Putamen (tissue), 1 donor: ENCODE data around the gene NAALADL2.
"Not testable (repeated sequence)": the region's sequence is repeated elsewhere in the genome, so short reads cannot be mapped to it uniquely, and the experiment has no call there.

ENCODE experiments used
- DNase-seq: peaks from one replicate; pipeline ENCODE4 v3.0.0-alpha.2; 2016; ENCODE audit warnings: low spot score

NAALADL2 gene

DNA sequence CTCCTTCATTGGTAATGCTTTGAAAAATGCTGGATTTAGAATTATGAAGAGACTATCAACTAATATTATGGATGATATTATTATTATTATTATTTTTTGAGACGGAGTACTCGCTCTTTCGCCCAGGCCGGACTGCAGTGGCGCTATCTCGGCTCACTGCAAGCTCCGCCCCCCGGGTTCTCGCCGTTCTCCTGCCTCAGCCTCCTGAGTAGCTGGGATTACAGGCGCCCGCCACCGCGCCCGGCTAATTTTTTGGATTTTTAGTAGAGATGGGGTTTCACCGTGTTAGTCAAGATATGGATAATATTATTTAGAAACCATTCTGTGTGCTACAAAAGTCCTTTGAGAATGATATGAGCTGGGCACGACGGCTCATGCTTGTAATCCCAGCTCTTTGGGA is 512.1 kb downstream of the NAALADL2 start:
- DNase-seq: not testable (repeated sequence)

DNA sequence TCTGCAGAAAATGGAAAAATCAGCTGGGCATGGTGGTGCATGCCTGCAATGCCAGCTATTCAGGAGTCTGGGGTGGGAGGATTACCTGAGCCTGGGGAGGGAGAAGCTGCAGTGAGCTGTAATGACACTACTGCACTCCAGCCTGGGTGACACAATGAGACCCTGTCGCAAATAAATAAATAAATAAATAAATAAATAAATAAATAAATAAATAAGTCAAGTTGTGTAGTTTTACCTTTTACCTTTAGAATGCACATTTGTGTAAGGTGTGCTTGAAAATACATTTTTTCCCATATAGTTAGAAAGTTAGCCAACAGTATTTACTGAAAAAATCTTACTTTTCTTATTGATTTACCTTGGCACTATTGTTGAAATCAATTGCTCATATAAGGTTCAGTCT is 515.6 kb downstream of the NAALADL2 start:
- no peak for DNase-seq

DNA sequence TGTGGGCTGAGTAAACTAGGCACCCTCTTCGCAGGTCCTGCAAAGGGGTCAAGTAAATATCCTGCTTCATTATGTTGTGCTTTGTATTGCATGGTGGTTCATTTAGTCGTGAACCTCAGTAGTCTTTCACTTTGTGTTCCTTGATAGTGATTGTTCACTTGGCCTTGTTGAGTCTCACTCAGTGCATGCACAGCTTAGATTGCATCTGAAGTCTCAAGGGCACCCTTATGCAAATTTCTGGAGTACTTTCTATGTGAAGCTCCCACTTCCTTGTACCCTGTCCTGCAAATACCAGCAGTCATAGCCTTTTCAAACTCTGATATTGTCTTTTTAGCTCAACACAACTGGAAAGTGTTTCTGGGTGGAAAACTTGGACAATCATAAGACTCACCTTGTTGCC is 519.2 kb downstream of the NAALADL2 start:
- no peak for DNase-seq

DNA sequence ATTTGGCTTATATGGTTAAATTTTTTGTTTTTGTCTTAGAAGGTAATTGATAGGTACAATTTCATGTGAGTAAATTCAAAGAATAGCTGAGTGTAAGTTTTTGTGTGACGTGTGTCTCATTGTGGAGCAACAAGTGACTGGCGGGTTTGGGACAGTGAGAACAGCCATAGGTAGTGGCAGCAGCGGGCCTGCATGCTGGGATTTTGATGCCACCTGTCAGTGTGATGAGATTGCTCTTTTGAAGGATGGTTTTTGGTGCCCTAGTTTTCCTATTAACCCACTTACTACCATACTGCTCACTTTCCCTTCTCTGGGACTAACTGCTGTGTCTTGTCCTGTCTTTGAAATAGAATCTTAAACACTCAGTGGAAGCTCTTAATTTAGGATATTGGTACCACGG is 522.6 kb downstream of the NAALADL2 start:
- DNase-seq: no peak

DNA sequence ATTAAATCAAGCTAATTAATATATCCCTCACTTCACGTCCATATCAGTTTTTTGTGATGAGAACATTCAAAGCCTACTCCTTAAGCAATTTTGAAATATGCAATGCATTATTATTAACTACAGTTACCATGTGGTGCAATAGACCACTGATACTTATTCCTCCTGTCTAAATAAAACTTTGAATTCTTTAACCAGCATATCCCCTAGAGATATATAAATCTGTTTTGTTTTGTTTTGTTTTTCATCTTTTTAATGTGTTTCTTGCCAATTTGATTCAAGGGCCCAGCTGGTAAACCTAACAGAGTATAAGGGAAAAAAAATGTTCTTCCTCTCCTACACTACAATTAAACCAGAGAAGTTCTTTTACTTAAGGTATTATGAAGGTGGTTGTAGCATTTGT is 524.2 kb downstream of the NAALADL2 start:
- no peak for DNase-seq

DNA sequence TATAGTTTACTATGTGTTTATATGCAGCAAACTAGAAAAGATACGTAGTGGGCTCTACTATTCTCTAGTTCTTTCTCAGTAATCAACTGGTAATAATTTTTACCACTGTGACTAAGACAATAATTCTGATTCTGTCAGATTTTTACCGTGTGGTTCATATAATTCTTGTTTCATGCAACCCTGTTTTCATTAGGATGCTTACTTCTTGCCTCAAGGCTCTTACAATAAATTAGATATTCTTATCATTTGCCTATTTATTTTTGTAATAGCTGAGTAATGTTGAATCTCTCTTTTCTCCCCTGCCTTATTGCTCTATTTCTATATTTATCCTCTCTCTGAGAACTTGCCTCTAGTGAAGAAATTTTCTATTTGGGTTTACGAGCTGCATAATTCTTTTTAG is 524.7 kb downstream of the NAALADL2 start:
- DNase-seq: no peak

DNA sequence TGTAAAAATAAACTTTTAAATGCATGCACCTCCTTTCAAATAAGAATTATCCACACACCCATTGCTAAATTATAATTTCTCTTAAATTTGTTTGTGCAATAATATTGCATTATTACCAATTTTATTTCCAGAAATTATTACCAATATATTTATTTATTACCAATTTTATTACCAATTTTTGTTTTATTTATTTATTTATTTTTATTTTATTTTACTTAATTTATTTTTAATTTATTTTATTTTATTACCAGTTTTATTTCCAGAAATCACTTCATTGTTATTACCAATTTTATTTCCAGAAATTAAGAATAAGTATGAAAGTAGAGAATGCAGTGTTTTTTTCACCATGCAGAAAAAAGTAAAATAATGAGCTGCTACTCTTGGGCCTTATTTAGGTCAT is 525.4 kb downstream of the NAALADL2 start:
- no peak for DNase-seq

DNA sequence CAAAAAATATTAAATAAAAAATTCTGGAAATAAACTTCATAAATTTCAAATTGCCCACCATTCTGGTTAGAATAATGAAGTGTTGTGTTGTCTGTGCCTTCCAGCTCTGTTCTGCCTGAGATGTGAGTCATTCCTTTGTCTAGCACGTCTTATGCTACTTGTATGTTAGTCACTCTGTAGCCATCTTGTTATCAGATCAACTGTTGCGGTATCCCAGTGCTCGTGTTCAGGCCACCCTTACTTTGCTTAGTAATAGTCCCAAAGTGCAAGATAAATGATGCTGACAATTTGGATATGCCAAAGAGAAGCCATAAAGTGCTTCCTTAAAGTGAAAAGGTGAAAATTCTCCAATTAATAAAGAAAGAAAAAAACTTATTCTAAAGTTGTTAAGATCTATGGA is 527.5 kb downstream of the NAALADL2 start:
- DNase-seq: no peak

DNA sequence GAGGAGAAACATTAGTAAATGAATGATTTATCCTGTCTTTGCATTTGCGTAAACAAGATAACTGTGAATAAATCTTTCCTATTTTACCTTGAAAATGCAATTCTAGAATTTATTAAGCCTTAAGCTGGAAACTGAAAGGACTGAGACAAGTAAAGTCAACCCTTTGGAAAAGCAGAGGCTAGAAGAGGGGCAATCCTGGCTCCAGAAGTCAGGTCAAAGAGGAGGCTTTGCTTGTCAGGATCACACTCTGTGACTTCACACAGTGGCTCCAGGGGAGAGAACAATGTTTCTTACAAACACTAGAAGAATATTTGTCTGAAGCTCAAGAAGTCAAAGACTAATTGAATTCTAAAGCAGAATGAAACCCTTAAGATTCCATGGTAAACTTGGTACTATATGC is 530.4 kb downstream of the NAALADL2 start:
- no peak for DNase-seq

DNA sequence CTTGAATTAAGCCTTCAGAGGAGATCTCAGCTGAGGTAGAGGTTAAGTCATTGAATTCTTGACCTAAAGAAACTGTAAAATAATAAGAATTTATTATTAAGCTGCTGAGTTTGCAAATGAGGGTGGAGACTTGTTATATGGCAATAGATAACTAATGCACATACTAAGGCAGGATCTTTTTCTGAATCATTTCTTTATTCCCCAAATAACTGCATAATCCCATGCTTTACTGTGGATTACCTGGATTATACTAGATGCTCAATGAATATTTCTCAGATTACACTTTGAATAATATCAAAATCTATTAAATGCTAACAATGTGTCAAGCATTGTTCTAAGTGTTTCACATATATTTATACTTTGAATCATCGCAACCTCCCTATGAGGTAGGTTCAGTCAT is 532.5 kb downstream of the NAALADL2 start:
- DNase-seq: no peak

DNA sequence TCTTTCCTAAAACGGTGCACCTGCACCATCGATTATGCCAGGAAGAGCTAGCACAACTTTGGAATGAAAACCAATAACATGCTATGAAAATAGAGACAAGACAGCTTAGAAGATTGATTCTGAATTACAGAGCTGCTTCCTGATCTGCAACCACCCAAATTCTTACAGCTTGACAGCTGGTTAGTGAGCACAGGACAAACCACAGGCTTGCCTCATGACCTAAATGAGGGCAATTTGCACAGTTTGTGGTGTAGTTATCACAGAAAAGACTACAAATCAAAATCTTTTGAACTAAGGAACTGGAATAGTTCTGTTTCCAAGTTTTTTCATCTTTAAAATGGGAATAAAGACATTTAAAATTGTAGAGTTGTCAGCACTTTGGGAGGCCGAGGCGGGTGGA is 533.5 kb downstream of the NAALADL2 start:
- DNase-seq: no peak

DNA sequence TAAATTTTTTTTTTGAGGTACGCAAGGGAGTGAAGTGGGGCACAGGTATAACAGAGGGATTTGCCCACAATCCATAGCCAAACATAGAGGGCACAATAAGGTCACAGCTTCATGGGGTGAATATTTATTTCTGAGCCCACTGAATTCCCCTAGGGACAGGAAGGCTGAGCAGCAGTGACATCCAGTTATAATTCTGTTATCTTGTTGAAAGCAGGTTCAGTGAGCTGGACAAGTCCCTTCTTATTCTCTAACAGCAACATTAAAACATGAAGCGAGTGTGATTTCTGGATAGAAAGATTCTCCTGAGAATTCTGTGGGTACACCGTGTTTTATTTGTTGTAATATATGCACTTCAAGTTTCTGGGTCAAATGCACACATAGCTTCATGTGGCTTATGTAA is 538.2 kb downstream of the NAALADL2 start:
- no peak for DNase-seq

DNA sequence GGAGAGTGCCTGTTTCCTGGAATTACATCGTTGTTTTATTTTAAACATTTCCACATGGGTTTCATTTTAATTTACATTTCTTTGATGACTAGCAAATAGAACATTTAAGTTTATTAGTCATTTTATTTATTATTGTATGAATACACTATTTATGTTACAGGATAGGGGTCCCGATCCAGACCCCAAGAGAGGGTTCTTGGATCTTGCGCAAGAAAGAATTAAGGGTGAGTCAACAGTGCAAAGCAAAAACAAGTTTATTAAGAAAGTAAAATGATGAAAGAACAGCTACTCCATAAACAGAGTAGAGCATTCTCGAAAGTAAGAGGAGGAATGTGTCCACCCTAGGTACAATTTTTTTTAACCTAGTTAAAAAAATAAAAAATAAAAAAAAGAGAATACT is 539.5 kb downstream of the NAALADL2 start:
- no peak for DNase-seq

DNA sequence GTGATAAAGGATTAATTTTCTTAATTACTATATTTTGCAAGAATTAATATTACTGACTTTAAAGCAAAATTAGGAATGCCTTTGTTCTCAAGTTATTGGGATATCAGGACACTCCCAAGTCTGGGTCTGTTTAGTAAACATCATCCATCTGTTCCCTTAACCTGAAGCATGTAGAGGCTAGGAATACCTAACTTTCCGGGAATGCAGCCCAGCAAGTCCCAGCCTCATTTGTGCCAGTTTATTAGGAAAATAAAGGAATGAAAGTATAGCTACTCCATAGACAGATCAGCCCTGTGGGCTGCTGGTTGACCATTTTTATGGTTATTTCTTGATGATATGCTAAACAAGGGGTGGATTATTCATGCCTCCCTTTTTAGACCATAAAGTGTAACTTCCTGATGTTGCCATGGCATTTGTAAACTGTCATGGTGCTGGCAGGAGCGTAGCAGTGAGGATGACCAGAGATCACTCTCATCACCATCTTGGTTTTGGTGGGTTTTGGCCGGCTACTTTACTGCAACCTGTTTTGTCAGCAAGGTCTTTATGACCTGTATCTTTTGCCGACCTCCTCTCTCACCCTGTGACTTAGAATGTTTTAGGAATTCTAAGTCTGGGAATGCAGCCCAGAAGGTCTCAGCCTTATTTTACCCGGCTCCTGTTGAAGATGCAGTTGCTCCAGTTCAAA is 540.2 kb downstream of the NAALADL2 start:
- DNase-seq: no peak

DNA sequence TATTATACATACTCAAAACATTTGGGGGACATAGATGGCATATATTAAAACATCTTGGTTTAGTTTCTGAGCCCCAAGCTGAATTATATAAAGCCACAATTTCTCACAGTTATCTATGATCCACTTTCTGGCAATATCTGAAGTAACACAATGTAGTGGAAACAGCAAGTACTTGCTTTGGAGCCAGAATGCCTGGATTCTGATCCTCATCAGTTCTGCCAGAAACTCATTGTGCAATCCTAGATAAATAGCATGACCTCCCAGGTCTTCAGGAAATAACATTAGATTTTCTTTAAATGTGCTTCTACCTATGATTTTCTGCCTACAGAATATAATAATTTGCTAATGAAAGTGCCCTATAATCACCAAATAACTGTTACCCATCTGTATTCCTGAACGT is 544.9 kb downstream of the NAALADL2 start:
- no peak for DNase-seq

DNA sequence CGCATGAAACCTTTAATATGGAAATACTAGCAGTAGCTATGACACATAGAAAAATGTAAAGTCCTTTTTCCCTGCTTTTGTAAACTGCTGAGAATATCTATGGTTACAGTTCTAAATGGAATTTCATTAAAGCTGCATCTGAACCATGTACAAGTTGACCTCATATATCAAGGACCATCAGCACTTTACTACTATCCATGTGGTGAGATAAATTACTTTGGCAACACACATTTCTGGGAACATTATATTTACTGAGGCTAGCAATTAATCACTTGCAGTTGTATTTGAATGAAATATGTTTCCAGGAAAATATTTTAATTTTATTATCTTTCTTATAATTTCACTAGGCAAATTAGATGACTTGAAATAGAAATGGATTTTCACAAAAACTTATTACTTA is 545.5 kb downstream of the NAALADL2 start:
- DNase-seq: no peak

DNA sequence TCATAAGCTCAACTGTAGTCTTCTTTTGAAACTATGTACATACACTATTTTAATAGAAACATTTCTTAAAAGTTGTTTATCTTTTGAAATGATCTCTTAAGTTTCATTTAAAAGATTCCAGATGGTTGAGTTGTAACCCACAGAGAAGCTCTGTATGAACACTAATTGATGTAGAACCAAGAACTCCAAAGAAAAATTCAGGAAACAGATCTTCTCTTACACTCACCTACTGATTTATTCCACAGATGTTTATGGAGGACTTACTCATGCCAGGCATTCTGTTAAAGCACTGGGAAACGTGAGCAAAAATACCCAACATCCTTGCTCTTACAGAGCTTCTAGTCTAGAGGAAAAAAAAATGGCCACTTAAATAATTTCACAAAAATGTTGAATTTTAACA is 551.1 kb downstream of the NAALADL2 start:
- no peak for DNase-seq

DNA sequence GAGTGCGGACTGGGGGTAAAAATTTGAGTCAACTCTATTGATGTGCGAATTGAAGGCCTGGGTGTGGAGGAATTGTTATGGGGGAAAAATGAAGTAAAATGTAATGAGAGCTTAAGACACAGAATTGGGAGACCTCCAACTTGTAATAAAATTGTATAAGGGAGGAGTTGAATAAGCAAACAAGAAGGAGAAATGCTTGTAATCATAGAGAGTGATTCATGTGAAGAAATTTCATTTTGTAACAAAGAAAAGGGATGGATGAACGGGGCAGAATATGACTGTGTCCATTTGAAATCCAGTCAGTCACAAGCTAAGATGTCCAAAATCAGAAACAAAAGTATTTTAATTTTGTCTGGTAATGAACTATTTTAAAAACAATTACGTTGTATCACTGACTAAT is 552.3 kb downstream of the NAALADL2 start:
- no peak for DNase-seq

DNA sequence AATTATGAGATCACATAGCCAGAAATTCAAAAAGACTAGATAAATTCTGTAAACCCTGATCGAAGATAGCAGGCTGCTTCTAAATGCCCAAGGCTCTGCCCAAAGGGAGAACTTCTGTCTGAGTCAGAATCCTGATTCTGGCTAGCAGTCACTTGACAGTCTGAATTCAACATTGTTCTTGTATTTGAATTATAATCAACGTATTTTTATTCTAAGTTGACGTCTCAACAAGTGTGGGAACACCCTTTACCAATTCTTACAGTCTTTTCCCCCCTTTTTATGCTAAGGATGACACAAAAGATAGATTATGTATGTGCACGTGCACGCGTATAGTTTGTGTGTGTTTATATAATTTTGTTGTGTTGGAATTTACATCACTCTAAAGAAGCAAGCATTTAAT is 552.8 kb downstream of the NAALADL2 start:
- DNase-seq: no peak

DNA sequence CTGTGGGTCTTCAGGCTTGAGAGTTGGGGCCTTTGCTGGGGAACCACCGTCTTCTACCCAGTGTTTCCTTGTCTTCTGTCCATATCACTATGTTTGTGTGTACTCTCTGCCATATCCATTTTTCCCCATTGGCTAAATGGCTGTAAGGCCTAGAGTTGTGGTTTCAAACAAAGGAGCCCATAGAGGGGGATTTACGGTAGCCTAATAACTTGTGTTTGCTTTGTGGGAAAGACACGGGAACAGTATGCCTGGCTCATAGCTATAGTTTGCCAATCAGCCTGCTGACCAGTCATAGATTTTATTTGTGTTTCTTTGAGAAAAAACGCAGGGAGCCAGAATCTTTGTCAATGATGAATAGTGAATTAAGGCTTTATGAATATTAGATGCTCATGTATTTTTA is 554.8 kb downstream of the NAALADL2 start:
- DNase-seq: no peak

DNA sequence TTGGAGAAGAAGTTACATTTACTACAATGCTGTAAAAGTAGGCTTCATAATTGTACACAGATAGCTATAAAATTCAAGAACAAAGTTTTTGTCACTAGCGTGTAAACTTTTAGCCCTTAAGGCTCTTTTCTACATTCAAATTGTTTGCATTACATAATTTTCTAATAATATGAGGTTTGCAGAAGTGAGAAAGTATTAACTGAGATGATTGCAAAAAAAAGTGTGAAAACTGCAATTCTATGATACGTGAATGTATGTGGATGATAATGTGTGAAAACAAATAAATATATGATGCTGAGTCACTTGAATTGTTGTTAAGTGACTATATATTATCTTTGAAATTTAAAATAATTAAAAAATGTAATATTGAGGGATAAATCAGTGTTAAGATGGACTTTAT is 557.5 kb downstream of the NAALADL2 start:
- DNase-seq: no peak

DNA sequence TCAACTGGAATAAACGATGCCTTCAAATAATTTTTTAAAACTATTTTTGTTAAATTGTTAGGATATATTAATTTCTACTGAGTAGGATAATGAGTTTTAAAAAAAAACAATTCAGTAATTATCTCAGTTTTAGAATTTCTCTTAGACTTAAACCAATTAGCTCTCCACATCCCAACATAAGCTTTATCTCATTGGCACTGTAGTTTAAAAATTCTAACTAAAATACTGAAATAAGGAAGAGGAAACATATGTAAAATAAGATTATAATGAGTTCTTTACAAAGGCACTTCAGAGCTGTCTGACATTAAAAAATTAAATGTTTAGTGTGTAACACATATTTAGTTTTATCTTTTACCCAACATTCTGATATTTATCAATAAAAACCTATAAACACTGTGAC is 558.3 kb downstream of the NAALADL2 start:
- no peak for DNase-seq

DNA sequence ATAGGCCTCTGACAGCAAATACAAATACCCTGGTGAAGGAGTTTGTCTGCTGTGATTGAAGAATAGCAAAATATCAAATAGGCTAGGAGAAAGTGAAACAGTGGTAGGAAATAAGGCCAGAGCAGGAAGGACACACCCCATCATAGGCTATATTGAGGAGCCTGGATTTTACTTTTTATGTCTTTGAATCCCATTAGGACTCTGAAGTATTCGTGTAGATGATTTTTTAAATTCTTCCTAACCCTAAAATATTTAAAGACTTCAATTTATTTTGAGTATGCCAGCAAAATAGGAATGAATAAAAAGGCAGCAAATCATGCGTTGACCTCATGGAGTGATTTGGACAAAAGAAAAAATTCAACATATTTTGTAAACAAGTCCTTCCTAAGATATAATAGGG is 562.8 kb downstream of the NAALADL2 start:
- DNase-seq: no peak

DNA sequence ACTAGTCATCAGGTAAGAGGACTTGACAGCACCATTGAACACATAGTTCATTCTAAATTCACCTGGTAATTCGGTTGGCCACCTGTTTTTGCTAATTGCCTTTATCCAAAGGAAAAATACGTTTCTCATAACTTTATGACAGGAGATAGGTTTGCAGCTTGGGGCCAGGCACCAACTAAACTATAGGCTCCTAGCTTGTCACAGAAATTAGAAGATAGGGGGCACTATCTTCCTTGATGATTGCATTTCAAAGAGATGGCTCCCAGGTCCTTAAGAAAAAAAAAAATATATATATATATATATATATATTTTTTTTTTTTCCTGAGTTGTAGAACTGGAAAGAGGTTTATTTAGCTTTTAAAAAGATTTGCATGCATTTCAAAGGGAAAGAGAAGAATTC is 563.6 kb downstream of the NAALADL2 start:
- no peak for DNase-seq

DNA sequence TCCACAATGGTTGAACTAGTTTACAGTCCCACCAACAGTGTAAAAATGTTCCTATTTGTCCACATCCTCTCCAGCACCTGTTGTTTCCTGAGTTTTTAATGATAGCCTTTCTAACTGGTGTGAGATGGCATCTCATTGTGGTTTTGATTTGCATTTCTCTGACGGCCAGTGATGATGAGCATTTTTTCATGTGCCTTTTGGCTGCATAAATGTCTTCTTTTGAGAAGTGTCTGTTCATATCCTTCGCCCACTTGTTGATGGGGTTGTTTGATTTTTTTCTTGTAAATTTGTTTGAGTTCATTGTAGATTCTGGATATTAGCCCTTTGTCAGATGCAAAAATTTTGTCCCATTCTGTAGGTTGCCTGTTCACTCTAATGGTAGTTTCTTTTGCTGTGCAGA is 564.7 kb downstream of the NAALADL2 start:
- not testable (repeated sequence) for DNase-seq
